Ascending aorta (tissue), 2 donors: ENCODE measurements around the gene TMEM217. TPM values are rescaled to one million over a fixed set of nuclear protein-coding genes. Genes with fewer than 3 reads are reported as not detected.

Source experiments
- DNase-seq, 2 donors: peaks; one replicate each; pipeline ENCODE4 v3.0.0-alpha.2; 2019; ENCODE audit warnings: low spot score in 2 of 2
- H3K27ac ChIP-seq, 2 donors: fragments of 200-600 bp; sonication (generic); one replicate each; pipeline ENCODE4 v1.5.1; 2016 to 2017; ENCODE audit warnings: mild to moderate bottlenecking in 1 of 2
- H3K27me3 ChIP-seq: fragments of 200-600 bp; sonication (generic); one replicate; pipeline ENCODE4 v1.5.1; 2017
- H3K36me3 ChIP-seq, 2 donors: fragments of 200-600 bp; sonication (generic); one replicate each; pipeline ENCODE4 v1.5.1; 2016
- H3K4me1 ChIP-seq, 2 donors: fragments of 200-600 bp; sonication (generic); one replicate each; pipeline ENCODE4 v1.5.1; 2016 to 2017; ENCODE audit warnings: mild to moderate bottlenecking in 1 of 2
- H3K4me3 ChIP-seq, 2 donors: fragments of 200-600 bp; sonication (generic); one replicate each; pipeline ENCODE4 v1.5.1; 2016 to 2017; ENCODE audit warnings: mild to moderate bottlenecking in 1 of 2
- H3K9me3 ChIP-seq, 2 donors: fragments of 200-600 bp; sonication (generic); one replicate each; pipeline ENCODE4 v1.5.1; 2016
- CTCF ChIP-seq, 3 experiments: fragments of 200-600 bp in 2 of 3; fragments of 450-650 bp in 1 of 3; sonication (generic) in 2 of 3; IDR thresholded peaks; one replicate each; pipeline ENCODE4 v1.5.1; 2016 to 2019; ENCODE audit warnings: antibody characterized with exemption in 3 of 3, mild to moderate bottlenecking in 1 of 3, moderate library complexity in 1 of 3
- intact Hi-C: fragments of 100-400 bp; cut with DNase I; formaldehyde crosslinking; loops from one replicate; pipeline ENCODE4 v1.15.1; 2023
- total RNA-seq: library from RNA; depleted of rRNA; stranded (reverse); fragments of >200 nt; gene quantifications from one replicate; pipeline ENCODE4 v1.1.0, GENCODE V29; 2016

Gene TMEM217
- total RNA-seq, 1 donor from 2014 or later: not detected

GRCh38 chr6:37233541-37233940 is 24.4 kb downstream of the TMEM217 start:
- no peaks in the 10 kb centered on the region for H3K27me3 ChIP-seq
- H3K36me3 ChIP-seq: no peaks in the 10 kb centered on the region
- no peak overlapping the region for H3K27ac ChIP-seq
- no peak for DNase-seq
- H3K4me1 ChIP-seq: peaks cover 0 to under 1% of the 10 kb centered on the region in 2 donors
- no peak overlapping the region for H3K4me3 ChIP-seq
- no peaks in the 10 kb centered on the region for H3K9me3 ChIP-seq
- intact Hi-C loops: no loop called here
- TF ChIP-seq CTCF (IDR thresholded peaks at IDR 0.05): no peak

- H3K4me1 ChIP-seq: no peaks in the 10 kb centered on the region
- intact Hi-C loops: no loop called here
- no peaks in the 10 kb centered on the region for H3K36me3 ChIP-seq
- H3K9me3 ChIP-seq: no peaks in the 10 kb centered on the region
- TF ChIP-seq CTCF (IDR thresholded peaks at IDR 0.05): no peak
- no peak overlapping the region for H3K4me3 ChIP-seq
- no peaks in the 10 kb centered on the region for H3K27me3 ChIP-seq
- no peak for DNase-seq
- H3K27ac ChIP-seq: no peak overlapping the region
Measured at GRCh38 chr6:37232430-37233017, 25.4 kb downstream of the TMEM217 start.

GRCh38 chr6:37230104-37230503 is 27.8 kb downstream of the TMEM217 start:
- Histone ChIP-seq H3K4me1 (no peaks in the 10 kb centered on the region), H3K4me3 (no peak overlapping the region), H3K9me3 (no peaks in the 10 kb centered on the region), H3K36me3 (no peaks in the 10 kb centered on the region), H3K27me3 (no peaks in the 10 kb centered on the region), H3K27ac (no peak overlapping the region)
- intact Hi-C loops: no loop called here
- TF ChIP-seq CTCF (IDR thresholded peaks at IDR 0.05): no peak
- no peak for DNase-seq

- peaks cover 0 to 6% of the 10 kb centered on the region in 2 donors for H3K4me1 ChIP-seq
- no peaks in the 10 kb centered on the region for H3K9me3 ChIP-seq
- intact Hi-C loops: no loop called here
- no peak overlapping the region for H3K27ac ChIP-seq
- no peaks in the 10 kb centered on the region for H3K27me3 ChIP-seq
- TF ChIP-seq CTCF (IDR thresholded peaks at IDR 0.05): no peak
- DNase-seq: no peak
- H3K36me3 ChIP-seq: no peaks in the 10 kb centered on the region
- H3K4me3 ChIP-seq: no peak overlapping the region
Measured at GRCh38 chr6:37225350-37226169, 32.4 kb downstream of the TMEM217 start.

GRCh38 chr6:37222992-37223391 is 35.0 kb downstream of the TMEM217 start:
- Histone ChIP-seq H3K4me1 (peaks cover 0 to 6% of the 10 kb centered on the region in 2 donors), H3K27ac (peak overlapping the region; percentile 7 to 48), H3K36me3 (no peaks in the 10 kb centered on the region), H3K9me3 (no peaks in the 10 kb centered on the region), H3K4me3 (peak overlapping the region; percentile 67), H3K27me3 (no peaks in the 10 kb centered on the region)
- no peak for TF ChIP-seq CTCF (IDR thresholded peaks at IDR 0.05)
- no peak for DNase-seq
- intact Hi-C loops: loop anchor here (2.0 kb wide), 1 partner anchor 14 kb away; no protein-coding TSS in a partner anchor
